22Rv1 (cell line): ENCODE measurements around the gene RNF212.

Experiments used
- H3K27ac ChIP-seq: fragments of 450-650 bp; 2 replicates; pipeline ENCODE4 v1.5.1; 2017
- CTCF ChIP-seq: fragments of 450-650 bp; IDR thresholded peaks from 2 replicates; pipeline ENCODE4 v1.5.1; 2017; ENCODE audit warnings: mild to moderate bottlenecking
- ZFX ChIP-seq: fragments of 450-650 bp; IDR thresholded peaks from 2 replicates; pipeline ENCODE4 v1.6.1; 2017; ENCODE audit warnings: antibody characterized with exemption, borderline replicate concordance

The RNF212 gene

GRCh38 chr4:1116838-1117237 lies 3.5 kb upstream of the RNF212 start:
- no peak overlapping the region for H3K27ac ChIP-seq
- TF ChIP-seq CTCF: no peak
- TF ChIP-seq ZFX: no peak

- TF ChIP-seq ZFX (no peak), CTCF (no peak)
- H3K27ac ChIP-seq: no peak overlapping the region
Measured at GRCh38 chr4:1115528-1116293, 2.3 kb upstream of the RNF212 start.

- H3K27ac ChIP-seq: no peak overlapping the region
- TF ChIP-seq ZFX (no peak), CTCF (no peak)
Measured at GRCh38 chr4:1112821-1113182, 562 bp downstream of the RNF212 start.

- no peak overlapping the region for H3K27ac ChIP-seq
- TF ChIP-seq CTCF (no peak), ZFX (no peak)
Measured at GRCh38 chr4:1112174-1112820, 1.1 kb downstream of the RNF212 start.

GRCh38 chr4:1111259-1111809 lies 2.0 kb downstream of the RNF212 start:
- no peak for TF ChIP-seq ZFX
- no peak for TF ChIP-seq CTCF
- no peak overlapping the region for H3K27ac ChIP-seq

GRCh38 chr4:1109898-1110506 lies 3.4 kb downstream of the RNF212 start:
- H3K27ac ChIP-seq: no peak overlapping the region
- TF ChIP-seq ZFX (no peak), CTCF (no peak)

GRCh38 chr4:1109333-1109732 lies 4.0 kb downstream of the RNF212 start:
- TF ChIP-seq ZFX (no peak), CTCF (no peak)
- no peak overlapping the region for H3K27ac ChIP-seq
